ENCODE data around the gene MEF2D.

Gene MEF2D

DNA sequence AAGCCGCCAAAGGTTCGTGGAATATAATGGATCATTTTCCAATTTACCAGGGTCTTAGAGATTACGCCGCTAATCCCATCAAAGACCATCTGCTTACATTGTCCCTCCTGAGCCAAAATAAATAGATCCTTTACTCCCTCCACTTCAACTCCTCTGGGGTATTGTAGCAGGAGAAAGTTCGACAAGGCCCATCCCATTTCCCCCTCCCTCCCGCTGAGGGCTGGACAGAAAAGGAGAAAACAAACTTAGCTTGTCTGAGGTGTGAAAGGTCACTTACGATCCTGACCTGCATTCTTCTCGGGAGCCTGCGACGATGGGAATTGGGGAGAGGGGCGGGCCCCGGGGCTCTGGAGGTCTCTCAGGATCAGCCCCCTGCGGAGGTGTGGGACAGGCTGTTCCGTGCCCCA, 60.8 kb downstream of the MEF2D start:
- no peak for DNase-seq

- DNase-seq, result no peak
Measured at GRCh38 chr1:156439036-156439776, 61.4 kb downstream of the MEF2D start.

DNA sequence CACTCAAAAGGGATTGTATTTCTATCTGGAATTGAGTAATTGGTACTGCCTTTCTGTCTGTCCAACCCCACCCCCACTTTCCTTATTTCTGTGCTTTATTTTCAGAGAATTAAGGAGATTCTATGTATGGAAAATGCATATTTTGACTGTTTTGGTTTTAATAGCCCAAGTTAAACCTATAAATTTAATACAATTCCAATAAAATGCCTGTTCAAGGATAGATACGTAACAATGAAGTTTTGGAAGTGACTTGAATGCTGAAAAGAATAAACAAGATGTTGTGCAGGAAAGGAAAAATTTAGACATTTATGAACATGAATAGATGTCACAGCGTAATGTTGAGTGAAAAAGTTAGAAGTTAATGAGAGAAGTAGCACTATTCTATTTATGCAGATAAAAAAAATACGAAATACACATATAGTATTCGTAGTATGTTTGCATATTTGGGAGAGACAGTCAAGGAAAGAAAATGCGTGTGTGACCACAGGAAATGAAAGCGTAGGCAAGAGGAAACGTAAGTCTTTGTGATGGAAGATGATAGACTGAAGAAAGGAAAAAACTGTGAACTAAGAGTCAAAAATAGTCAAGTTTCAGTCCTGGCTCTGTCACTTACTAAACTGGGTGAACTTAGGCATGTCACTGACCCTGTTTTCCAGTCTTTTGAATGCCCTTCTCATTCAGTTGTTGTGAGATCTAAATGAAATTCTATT, 62.1 kb downstream of the MEF2D start:
- no peak for DNase-seq

GRCh38 chr1:156437037-156437867, 63.3 kb downstream of the MEF2D start:
- DNase-seq, result no peak

GRCh38 chr1:156436141-156437036, 64.2 kb downstream of the MEF2D start:
- DNase-seq, result peak; percentile 76

DNA sequence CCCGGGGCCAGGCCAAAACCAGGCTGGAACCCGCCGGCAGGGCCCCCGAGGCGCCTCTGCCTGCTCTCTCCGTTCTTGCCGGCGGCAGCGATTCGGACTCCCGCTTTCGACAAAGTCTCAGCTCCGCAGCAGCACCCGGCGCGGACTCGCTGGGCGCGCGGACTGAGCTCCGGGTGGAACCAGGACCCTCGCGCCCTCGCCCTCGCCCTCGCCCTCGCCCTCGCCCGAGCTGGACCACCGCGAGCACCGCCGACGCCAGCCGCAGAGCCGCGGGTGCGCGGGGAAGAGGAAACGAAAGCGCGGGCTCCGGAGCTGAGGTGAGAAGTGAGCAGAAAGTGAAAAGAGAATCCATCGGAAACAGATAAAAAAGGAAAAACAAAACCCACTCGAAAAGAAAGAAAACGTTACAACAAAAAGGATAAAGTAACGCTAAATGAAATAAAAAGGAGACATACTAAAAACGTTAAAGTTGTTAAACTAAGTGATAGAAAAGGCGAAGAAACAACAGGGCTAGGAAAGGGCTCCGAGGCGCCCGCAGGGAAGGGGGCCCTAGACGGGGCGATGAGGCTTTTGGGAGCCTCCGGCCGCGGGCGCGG, 64.9 kb downstream of the MEF2D start:
- DNase-seq, result peak; percentile 77

- no peak for DNase-seq
Measured at GRCh38 chr1:156434989-156435544, 65.5 kb downstream of the MEF2D start.

DNA sequence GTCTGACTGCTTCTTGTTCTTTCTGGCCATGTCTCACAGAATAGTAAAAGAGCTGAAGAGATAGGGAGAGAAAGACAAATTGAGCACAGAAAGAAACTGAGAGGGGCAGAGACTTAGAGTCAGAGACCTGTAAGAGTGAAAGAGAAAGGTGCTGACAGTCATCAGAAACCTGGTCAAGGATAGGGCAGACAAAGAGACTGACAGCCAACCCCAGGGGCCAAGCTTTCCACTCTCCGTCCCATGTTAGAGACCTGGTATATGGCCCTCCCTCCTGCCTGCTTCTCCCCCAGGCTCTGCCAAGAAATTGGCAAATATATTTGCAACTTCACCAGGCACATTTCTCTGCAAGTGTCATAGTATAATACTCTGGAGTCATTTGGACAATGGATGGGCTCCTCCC, 67.0 kb downstream of the MEF2D start:
- no peak for DNase-seq

DNA sequence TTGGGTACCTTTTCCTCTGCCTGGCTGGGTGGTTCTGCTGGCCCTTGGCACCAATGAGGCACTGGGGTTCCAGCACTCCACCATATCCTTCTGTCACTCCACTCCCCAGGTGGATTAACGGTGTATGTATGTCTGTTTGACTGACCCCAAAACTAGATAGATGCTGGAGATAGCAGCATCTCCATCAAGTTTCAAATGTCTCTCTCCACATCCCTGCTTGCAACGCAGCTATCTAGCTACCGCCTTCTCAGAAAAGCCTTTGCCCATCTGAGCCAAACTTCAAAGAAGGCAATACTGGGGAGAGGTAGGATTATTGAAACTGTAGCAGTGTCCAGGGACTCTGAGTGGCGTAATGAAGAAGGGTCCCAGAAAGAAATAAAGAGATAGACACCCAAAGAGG, 67.5 kb downstream of the MEF2D start:
- DNase-seq, result no peak

DNA sequence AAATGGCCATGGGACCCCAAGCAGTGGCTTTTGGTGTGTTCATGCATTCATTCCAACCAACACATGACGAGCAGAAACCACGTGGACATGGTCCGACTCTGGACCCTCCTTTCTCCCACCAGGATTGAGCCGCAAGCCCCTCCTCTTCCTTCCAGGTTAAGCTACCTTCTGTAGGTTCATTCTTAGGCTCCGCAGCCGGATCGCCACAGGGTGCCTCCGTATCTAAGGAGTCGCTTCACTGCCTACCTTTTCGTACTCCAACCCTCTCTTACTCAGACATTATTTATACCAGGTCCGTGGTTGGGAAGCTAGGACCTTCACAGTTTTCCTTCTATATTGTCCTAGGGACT, 67.9 kb downstream of the MEF2D start:
- no peak for DNase-seq

- DNase-seq, result no peak
Measured at GRCh38 chr1:156431769-156432668, 68.6 kb downstream of the MEF2D start.

DNA sequence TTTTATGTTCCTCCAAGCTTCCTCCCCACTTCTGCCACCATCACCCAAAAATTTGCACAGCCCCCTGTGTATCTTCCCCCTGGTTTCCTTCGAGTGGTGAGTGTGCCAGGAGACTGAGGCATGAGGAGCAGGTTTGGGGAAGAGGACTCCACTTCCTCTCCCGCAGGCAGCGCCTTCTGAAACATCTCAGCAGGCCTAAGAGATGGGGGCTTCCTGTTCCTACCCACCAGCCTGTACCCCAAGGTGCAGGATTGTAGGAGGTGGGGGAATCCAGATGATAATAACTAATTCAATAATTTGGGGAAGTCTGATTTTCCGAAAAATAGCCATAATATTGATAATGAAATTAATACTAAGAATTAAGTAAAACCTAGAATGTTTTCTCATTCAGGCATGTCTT, 69.2 kb downstream of the MEF2D start:
- no peak for DNase-seq

- DNase-seq, result no peak
Measured at GRCh38 chr1:156430866-156431265, 69.7 kb downstream of the MEF2D start.

DNA sequence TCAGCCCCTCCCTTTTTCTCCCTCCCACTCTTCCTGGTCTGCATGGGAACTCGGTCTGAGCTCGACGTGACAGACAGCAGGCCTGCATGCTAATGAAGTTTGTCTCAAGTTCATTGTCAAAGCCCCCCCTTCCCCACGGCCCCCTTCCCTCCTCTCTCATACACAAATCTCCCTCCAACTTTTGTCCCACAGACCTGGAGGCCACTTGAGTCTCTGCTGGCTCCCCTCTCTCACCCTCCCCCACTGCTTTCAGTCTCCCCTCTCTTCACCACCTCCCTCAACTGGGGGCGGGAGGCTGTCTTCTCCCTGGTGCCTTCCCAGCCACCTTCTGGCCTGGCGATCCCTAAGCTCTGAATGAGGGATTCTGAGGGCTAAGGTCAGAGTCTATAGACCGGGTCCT, 70.3 kb downstream of the MEF2D start:
- DNase-seq, result no peak

DNA sequence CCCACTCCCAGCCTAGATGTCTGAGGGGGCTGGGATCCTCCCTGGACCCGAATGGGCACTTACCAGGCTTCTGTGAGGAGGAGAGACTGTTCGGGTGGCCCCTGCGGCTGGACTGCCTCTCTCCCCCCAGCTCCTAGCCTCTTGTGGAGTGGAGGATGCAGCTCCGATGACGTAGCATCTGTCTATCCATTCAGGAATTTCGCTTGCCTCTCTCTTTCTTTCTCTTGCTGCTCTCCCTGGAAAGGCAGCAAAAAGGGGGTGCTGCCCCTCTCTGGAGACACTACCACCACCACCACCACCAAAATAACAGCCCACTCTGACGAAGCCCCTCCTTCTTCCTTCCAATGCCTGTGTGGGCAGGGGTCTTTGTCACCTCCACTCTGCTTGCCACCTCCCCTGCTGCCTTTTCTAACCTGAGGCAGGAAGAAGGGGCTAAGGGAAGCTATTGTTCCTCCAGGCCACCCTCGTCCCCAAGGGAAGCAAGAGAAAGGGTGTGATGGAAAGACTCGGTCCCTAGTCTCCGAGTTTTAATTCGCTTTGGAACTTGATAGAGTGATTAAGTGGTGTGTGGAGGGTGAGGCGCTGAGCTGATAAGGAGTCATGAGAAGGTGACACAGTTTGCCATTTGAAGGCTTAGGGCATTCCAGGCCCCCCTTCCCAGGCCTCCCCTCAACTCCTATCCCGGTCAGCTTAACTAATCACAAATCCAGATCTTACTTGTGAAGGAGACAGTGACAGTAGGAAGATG, 71.1 kb downstream of the MEF2D start:
- DNase-seq, result no peak

DNA sequence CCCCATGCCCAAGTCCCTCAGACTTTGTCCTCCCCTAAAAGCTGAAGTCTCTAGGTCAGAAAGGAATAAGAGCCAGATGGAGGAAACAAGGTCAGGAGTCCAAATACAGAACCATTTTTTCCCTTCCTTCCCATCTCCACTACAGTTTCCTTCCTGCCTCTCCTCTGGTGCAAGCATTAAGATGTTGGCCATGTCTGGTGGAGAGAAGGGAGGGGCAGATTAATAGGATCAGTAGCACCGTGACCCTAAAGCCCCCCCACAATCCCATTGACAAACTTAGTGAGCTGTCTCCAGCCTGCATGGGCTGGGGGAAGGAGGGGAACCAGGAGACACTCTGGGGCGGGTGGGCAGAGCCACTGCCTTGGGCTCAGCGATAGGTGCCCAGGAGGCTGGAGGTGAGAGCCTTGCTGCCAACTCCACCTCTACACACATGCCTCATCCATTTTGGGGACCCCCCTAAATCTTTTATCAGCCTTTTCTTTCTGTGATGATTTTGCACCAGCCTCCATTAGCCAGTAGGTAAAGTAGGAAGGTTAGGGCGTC, 71.8 kb downstream of the MEF2D start:
- no peak for DNase-seq

DNA sequence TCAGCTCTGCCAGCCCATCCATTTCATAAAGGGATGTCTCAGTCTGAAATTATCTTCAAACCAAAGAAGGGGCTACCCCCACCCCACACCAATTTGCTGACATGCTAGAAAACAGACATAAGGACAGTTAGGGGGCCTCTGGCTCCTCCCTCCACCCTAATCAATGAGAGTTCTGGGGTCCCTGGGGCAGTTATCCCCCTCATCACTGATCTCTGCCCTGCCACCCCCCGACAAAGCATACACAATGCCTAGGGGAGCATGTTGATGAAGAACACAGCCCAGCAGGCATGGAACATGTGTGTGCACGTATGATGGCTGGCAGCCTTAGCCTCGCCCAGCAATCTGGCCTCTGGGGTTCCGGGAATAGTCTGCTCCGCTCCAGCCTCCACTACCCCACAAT, 72.6 kb downstream of the MEF2D start:
- DNase-seq, result no peak

DNA sequence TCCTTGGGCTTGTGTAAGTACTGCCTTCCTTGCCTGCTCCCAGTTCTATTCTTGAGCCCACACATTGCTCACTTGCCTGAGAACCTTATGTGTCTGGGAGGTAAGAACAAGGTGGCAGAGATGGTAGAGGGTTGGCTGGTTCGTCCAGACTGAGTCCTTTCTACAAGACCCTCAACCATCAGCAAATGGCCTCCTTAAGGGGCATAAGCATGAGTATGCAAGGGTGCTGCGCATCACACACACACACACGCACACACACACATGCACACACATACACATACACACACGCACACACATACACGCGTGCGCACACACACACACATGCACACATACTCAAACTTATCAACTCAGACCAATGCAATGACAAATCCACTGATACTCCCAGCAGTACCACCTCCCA, 74.6 kb downstream of the MEF2D start:
- no peak for DNase-seq

DNA sequence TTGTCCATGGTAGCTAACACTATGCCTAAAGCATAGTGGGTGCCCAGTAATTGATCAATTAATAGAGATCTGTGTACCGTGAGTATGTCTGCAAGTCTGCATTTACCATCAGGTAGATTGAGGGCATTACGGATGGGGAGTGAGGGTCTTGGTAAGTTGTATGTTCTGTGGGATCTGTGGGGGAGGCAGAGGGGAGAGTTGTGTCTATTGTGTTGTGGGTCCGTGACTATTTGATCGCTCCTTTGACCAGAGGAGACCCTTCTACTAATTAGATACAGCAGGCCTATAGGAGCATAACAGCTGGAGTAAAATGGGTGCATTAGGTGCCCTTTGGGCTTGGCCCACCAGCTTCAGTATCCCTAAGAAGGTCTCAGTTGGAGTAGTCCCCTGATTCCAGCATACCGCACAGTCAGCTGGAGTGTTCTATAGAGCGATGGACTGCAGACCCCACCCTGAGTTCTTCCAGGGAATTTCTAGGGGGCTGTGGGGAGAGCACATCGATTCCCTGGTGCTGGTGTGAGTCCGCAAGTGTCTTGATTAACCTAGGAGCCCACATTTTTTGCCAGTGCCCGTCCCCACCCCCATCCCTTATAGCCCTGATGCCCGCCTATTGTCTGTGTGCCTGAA, 75.7 kb downstream of the MEF2D start:
- DNase-seq, result no peak
